ENCODE measurements around the gene CORO1A.
"Not testable (repeated sequence)": the region's sequence is repeated elsewhere in the genome, so short reads cannot be mapped to it uniquely, and the experiment has no call there.

Gene CORO1A

GRCh38 chr16:30183233-30184095 lies at the start of gene CORO1A:
Gene CORO1A (plus strand): TSS chr16:30183602. CDS start chr16:30185210, 1,608 bp downstream.
- DNase-seq (ENCODE audit: low read depth), result peak; percentile 30

GRCh38 chr16:30136971-30137605 lies 46.3 kb upstream of the CORO1A start:
- DNase-seq (ENCODE audit: low read depth), result no peak

GRCh38 chr16:30137897-30138296 lies 45.5 kb upstream of the CORO1A start:
- no peak for DNase-seq (ENCODE audit: low read depth)

- DNase-seq (ENCODE audit: low read depth), result no peak
Observed at GRCh38 chr16:30139583-30140481, 43.6 kb upstream of the CORO1A start.

- DNase-seq (ENCODE audit: low read depth), result no peak
Observed at GRCh38 chr16:30141750-30142149, 41.7 kb upstream of the CORO1A start.

GRCh38 chr16:30142672-30143346 lies 40.6 kb upstream of the CORO1A start:
- DNase-seq (ENCODE audit: low read depth), result no peak

GRCh38 chr16:30143347-30143702 lies 40.1 kb upstream of the CORO1A start:
- DNase-seq (ENCODE audit: low read depth), result no peak

- no peak for DNase-seq (ENCODE audit: low read depth)
Observed at GRCh38 chr16:30144017-30144416, 39.4 kb upstream of the CORO1A start.

GRCh38 chr16:30144917-30145316 lies 38.5 kb upstream of the CORO1A start:
- no peak for DNase-seq (ENCODE audit: low read depth)

- no peak for DNase-seq (ENCODE audit: low read depth)
Observed at GRCh38 chr16:30145657-30146056, 37.7 kb upstream of the CORO1A start.

- no peak for DNase-seq (ENCODE audit: low read depth)
Observed at GRCh38 chr16:30147843-30148510, 35.4 kb upstream of the CORO1A start.

- no peak for DNase-seq (ENCODE audit: low read depth)
Observed at GRCh38 chr16:30149250-30149930, 34.0 kb upstream of the CORO1A start.

- DNase-seq (ENCODE audit: low read depth), result no peak
Observed at GRCh38 chr16:30151091-30151490, 32.3 kb upstream of the CORO1A start.

GRCh38 chr16:30152517-30152916 lies 30.9 kb upstream of the CORO1A start:
- DNase-seq (ENCODE audit: low read depth), result no peak

GRCh38 chr16:30155188-30155587 lies 28.2 kb upstream of the CORO1A start:
- no peak for DNase-seq (ENCODE audit: low read depth)

GRCh38 chr16:30157214-30157613 lies 26.2 kb upstream of the CORO1A start:
- no peak for DNase-seq (ENCODE audit: low read depth)

- DNase-seq (ENCODE audit: low read depth), result no peak
Observed at GRCh38 chr16:30163538-30163937, 19.9 kb upstream of the CORO1A start.

- no peak for DNase-seq (ENCODE audit: low read depth)
Observed at GRCh38 chr16:30166202-30166902, 17.1 kb upstream of the CORO1A start.

- DNase-seq (ENCODE audit: low read depth), result not testable (repeated sequence)
Observed at GRCh38 chr16:30168746-30169145, 14.7 kb upstream of the CORO1A start.

- not testable (repeated sequence) for DNase-seq (ENCODE audit: low read depth)
Observed at GRCh38 chr16:30169416-30169815, 14.0 kb upstream of the CORO1A start.

All from GM04504 (cell line).